HepG2 (cell line): ENCODE data around the gene LRRFIP2.
"Not testable (repeated sequence)": the region's sequence is repeated elsewhere in the genome, so short reads cannot be mapped to it uniquely, and the experiment has no call there.

Source experiments
- AFF4 ChIP-seq: sonication (generic); formaldehyde crosslinking; IDR thresholded peaks from 2 replicates; pipeline ENCODE4 v1.4.0; 2020; ENCODE audit warnings: missing genetic modification reagents
- NKX3-1 ChIP-seq: sonication (generic); formaldehyde crosslinking; IDR thresholded peaks from 2 replicates; pipeline ENCODE4 v1.5.0; 2020; ENCODE audit warnings: missing genetic modification reagents
- RXRA ChIP-seq: sonication (generic); formaldehyde crosslinking; IDR thresholded peaks from 2 replicates; pipeline ENCODE4 v1.5.1; 2020; ENCODE audit warnings: missing genetic modification reagents
- STAT5B ChIP-seq: sonication (generic); formaldehyde crosslinking; IDR thresholded peaks from 2 replicates; pipeline ENCODE4 v1.4.0; 2020; ENCODE audit warnings: missing genetic modification reagents
- ZNF142 ChIP-seq: sonication (generic); formaldehyde crosslinking; IDR thresholded peaks from 2 replicates; pipeline ENCODE4 v1.4.0; 2020; ENCODE audit warnings: missing genetic modification reagents

GRCh38 chr3:37055077-37055476 lies 119.3 kb downstream of the LRRFIP2 start:
- TF ChIP-seq NKX3-1, RXRA, ZNF142, AFF4, STAT5B (CRISPR knock-in tag): not testable (repeated sequence)
